NOMO-1 treated with dmso at 0.1 percent for 144 hours (cell line): ENCODE results near the gene ZDHHC14.
"Not testable (repeated sequence)": the region's sequence is repeated elsewhere in the genome, so short reads cannot be mapped to it uniquely, and the experiment has no call there.

Experiments used
- DNase-seq: peaks from one replicate; lab custom pipeline; 2025; ENCODE audit not compliant: unreplicated experiment; lab: John Stamatoyannopoulos, UW

ZDHHC14 gene

DNA sequence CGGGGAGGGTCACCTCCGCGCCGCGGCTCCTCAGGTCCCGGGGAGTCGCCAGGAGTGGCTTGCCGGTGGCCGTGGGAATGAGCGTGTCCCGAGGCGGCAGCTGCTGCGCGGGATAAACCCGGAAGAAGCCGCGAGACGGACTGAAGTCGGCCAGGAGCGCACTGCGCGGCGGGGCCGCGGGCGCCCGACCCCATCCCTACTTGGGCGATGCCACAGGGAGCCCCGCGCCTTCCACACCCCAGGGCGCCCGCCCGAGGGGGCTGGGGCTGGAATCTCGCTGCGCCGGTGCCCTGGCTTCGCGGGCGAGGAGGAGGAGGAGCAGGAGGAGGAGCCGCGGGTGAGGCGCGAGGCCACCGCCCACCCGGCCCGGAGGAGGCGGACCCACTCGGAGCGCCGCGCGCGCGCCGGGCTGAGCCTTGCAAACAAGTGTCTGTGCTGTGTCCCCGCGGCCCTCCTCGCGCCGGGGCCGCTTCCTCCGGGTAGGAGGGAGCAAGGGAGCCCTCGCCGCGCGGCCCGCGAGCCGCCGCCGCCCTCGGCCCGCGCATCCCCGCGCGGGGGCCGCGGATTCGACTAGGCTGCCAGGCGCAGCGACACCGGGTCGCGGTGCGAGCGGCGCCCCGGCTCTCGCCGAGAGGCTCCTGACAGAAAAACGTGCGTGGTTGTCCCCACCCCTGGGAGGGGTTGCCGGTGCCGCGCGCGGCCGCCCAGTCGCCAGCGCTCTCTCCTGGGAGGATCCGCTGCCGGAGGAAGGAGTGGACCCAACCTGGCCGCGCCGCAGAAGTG is at the start of gene ZDHHC14:
Gene ZDHHC14, plus strand, starts transcription at position 412 of the 783 bp plus-strand sequence.
- DNase-seq = peak; percentile 67

DNA sequence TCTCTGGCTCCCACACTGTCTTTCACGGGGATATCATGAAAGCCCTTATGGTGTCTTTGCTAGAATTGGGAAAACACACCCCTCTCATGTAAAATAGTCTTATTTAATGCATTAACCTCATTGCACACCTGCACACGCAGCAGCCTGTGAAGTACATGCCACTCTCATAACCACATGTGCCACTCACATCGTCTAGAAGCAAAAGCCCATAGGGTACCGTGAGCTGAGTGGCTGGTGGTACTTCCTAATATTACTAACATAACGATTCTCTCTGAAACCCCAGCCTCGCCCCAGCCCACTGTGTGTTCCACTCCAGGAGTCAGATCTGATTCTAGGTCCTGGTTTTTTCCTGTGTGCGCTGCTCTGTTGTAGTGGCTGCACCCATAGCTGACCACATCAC is 48.2 kb upstream of the ZDHHC14 start:
- no peak for DNase-seq

DNA sequence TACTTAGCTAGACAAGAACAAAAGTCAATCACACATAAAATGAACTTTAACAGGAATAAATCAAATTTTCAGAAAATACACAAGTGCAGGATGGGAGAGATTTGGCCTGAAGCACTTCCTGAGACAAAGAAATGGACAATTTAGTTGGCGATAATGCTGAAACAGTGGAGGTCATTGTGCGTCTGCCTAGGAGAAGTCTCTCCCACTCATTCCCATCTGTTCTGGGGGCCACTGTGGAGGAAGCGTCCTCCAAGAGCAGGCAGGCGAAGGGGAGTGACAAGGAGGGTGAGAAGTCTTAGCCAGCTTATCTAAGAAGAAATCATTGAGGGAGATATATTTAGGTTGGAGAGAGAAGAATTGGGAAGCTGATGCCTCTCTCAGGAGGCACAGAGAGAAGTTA is 47.5 kb upstream of the ZDHHC14 start:
- no peak for DNase-seq

DNA sequence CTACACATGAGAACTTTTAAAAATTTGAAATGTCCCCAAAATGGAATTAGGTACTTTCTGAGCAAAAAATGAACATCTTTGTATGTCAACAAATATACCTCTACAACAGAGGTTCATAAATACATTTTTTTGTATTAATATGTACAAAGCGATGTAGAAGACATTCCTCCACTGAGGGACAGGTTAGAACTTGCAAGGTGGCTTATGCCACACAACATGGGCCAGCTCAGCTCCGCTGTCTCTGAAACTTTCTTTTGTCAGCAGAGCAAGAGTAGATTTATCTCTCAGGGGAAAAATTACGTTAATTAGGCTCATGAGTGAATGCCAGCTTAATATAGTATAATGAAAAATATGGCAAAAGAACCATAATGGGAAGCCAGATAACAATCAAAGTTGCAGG is 47.0 kb upstream of the ZDHHC14 start:
- no peak for DNase-seq

DNA sequence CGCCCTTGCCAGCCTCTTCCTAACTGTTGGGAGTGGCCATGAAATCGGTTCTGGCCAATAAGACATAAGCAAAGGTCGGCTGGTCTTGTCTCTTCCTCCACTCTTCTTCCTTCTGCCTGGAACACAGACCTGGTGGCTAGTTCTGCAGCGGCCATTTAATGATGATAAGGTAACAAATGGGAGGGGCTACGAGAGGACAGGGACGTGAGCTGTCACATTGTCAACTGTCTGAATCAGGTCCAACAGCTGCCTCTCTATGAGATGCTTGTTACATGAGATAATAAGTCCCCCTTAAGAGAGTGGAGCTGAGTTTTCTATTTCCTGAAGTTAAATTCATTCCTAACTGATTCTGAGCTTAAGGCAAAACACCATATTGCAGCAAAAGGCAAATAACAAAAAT is 45.2 kb upstream of the ZDHHC14 start:
- no peak for DNase-seq

DNA sequence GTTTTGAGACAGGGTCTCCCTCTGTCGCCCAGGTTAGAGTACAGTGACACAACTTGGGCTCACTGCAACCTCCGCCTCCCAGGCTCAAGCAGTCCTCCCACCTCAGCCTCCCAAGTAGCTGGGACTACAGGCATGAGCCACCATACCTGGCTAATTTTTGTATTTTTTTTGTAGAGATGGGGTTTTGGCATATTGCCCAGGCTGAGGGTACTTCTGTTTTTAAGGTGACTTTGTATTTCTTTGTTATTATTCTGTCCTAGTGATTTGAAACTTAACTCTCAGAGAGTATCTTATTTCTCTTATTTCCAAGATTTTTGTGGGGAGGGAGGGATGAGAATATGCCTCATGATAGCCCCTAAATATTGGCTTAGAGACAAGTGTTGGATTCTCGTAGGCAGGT is 43.7 kb upstream of the ZDHHC14 start:
- not testable (repeated sequence) for DNase-seq

DNA sequence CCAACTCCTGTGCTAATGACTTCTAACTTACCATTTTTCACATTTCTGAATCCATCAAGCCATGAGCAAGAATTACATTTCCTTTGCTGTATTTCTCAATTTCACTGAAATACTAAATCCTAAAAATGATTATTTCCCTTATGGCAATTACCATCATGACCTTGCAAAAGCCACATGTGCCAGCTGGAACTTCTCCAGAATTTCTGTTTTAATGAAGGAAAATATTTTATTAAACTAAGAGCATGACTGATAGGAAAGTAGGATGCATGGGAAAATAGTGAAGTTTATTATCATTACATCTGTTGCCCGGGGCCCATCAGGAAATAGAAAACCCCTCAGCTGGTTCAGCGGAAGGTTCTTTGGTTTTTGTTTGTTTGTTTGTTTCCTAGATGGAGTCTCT is 43.2 kb upstream of the ZDHHC14 start:
- DNase-seq = no peak

DNA sequence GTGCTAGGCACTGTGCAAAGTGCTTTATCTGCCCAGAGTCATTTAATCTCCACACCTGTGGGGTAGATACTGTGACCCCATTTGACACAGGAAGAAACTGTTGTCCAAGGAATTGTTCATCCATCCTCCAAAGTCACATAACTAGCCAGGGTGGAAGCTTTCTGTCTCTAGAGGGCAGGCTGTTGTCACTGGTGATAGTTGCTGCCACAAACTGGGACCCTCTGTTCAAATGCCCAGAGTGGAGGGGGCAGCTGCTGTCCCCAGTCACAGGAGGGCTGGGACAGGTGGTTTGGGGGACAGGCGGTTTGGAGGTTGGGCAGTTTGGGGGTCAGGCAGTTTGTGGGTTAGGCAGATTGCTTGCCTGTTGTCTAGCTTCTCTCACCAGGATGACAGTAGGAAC is 41.6 kb upstream of the ZDHHC14 start:
- no peak for DNase-seq

DNA sequence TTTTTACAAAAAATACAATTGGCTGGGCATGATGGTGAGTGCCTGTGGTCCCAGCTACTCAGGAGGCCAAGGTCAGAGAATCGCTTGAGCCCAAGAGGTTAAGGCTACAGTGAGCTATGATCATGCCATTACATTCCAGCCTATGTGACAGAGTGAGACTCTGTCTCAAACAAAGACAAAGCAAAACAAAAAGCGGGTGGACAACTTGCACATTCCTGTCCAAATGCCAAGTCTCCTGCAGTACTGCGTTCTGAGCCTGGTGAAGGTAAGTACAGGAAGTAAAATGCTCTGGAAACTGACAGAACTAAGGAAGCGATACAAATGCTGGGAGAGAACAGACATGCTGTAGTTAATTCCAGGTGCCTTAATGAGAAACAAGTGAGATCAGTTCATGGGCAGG is 37.3 kb upstream of the ZDHHC14 start:
- no peak for DNase-seq

DNA sequence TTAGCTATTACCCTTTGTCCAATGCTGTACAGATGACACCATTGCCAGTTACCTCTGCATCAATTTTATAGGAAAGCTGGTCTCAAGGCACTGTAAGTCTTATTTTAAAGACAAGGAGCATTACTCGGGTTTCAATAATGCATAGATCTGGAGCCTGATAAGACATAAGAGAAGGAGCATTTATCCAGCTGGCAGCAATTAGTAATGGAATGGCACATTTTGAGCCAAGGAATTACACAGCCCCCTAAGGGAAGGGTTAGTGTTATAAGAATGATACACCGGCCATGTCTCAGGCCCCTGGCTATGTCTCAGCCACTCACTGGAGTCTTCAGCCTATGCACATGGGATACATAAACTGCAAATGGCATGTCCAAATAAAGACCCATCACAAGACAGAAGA is 34.6 kb upstream of the ZDHHC14 start:
- no peak for DNase-seq

DNA sequence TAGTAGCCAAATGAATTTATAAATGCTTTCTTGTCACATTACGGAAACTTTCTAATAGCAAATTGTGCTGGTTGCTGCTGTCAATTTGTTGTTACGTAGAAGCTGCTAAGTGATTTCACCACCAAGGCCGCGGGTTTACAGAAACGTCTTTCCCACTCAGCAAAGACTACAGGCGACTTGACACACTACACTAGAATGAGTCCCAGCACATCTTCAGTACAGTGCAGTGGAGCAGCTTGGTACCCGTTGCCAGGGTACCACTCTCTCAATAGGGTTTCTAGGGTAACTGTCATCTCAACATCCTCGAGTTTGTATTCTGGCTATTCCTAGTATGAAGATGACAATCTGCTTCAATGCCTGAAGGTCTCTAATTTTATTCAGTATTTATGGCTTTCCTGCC is 22.7 kb upstream of the ZDHHC14 start:
- DNase-seq = no peak

DNA sequence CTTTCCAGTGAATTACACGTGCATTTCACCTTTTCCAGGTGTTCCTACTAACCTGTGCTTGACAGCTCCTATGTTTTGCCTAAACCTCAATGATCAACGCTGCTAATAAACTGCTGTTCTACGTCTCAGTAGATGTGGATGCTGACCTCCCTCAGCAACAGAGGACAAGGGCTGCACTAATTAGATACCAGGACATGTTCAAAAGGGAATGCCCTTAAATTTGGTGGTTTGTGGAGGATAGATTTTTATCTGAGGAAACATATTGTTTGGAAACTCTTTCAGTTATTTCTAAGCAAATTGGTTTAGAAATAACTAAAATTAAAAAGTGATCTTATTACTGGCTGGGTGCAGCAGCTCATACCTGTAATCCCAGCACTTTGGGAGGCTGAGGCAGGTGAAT is 19.1 kb upstream of the ZDHHC14 start:
- no peak for DNase-seq

DNA sequence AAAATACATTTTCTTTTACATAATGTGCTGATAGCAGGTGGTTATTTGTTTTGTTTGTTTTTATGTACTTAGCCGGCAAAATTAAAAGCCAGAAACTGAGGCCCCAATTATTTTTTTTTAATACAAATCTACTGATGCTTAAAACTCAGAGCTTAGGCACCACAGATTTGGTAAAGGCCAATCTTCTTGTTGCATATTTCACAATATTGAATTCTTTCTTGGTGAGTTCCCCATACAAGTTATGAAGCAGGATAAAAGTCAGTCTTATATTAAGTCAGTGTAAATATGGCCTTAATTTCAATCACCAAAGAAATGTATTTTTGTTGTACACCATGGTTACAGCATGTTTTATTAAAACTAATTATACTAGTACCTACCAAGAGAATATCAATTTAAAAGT is 16.3 kb upstream of the ZDHHC14 start:
- DNase-seq = no peak

DNA sequence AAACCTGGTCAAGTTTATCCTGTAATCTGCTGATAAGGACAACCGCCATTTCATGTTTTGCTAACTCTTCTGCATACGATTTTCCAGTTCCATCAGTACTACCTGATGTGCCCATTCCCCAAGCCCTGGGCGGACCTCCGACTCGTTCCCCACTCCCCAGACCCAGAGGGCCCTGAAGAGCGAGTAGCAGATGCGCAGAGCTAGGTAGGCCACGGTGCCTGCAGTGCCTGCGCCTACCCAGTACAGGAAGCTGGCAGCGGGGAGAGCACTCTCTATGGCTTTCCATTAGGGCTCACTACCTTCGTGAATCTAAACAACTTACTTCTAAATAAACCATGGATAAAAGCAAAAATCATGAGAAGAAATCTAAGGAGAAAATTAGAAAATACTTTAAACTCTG is 14.3 kb upstream of the ZDHHC14 start:
- DNase-seq = no peak

DNA sequence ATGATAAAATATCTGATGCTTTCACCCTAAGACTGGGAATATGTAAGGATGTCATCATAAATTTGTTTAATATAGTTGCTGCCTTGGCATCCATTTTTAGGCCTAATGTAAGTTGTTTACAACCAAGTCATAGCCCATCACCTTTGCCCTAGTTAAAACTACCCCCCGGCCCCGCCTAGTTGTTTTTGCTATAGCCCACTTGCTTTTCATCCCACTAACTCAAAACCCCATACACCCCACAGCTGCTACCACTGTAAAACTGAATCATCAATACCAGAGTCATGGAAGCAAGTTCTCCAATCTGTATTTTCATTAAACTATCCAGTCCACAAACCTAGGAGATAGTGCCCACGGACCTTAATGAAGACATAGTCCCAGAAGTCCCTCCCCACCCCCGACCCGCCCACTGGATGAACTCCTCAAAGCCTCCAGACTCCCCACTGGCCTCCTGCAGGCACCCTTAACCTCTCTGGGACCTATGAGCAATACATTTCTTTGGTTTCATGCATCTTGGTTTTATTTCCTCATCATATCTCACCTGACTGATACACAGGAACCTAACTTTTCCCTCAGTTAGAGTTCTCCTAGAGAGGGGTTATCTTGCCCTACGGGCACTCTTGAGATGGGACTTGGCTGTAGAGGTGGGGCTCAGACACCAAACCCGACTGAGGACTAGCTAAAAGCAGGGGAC is 12.5 kb upstream of the ZDHHC14 start:
- DNase-seq = no peak

DNA sequence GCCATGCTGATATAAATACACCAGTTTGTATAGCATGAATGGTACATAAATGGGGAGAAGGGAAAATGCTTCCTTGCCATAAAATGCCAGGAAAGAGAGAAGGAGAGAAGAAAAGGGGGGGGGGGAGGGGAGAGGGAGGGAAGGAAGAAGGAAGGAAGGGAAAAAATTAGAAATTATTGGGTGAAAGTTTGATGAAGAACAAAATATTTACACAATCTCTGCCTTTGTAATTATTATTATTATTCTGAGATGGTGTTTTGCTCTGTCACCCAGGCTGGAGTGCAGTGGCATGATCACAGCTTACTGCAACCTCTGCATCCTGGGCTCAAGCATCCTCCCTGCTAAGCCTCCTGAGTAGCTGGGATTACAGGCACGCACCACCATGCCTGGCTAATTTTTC is 10.2 kb upstream of the ZDHHC14 start:
- no peak for DNase-seq

DNA sequence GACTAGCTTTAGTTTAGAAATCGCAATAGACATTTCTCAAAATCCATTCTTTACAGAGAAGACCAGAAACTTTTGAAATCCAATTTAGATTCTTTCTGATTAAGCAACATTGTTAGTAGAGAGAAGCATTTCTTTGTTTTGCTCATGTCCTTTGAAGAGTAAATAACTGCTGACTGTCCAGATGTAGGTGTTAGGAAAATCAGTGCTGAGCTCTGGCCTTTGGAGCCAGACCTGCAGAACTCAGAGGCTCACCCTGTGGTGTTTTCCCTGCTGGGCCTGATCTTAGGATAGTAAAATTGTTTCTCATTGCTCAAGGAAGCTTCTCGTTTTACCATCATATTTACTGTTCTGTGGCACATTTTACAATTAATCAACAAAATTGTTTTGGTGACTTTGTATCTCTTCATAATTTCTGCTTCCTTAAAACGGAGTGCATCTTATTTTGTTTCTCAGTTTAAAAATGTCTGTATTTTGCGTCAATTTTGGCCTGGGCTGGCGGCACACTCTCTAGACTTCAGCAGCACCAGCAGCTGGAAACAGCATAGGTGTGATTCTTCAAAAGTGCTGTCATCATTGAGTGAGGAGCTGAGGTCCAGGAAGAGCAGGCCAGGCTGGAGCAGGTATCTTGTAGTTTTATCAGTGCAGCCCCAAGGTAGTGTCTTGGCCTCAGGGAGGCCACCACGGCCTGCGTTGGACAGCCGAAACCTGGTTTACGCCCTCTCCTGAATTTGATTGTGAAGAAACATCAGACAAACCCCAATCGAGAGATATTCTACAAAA is 8.3 kb upstream of the ZDHHC14 start:
- DNase-seq = no peak

DNA sequence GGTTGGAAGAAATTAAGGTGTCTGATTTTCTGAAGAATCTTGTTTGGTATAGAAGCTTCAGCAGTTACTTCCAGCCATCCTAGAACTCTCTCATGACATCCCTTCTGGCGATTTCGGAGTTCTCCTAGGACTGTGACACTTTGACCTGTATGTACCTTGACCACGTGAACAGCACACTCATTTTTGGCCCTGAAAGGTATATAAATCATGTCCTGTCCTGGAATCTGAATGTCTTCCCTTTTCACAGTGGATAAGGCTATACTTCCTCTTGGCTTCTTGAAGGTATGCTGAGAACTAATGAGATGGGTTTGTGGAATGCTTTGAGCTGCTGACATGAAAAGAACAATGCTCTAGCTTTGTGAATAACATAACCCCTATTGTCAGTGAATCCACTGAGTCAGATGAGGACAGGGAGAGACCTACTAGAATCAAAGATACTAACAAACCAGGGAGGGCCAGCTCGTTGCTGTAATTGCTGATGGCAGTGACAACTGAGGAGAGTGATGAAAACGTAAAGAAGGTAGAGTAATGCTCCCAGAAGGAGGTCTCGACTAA is 6.0 kb upstream of the ZDHHC14 start:
- no peak for DNase-seq

DNA sequence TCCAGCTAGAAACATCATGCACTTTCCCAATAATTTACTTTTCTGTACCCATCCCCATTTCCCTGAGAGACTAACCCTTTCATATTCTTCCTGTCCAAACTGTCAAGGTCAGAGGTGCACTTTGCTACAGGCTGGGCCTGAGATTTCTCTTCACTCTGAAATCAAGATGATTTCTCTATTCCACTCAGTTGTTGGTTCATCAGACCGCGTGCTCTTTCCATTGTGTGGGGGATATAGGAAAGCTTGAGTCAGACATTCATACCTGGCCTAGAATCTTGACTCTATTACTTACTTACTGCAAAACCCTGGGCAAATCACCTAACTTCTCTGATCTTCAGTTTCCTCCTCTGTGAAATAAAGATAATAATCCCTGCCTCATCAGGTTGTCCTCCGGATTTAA is 4.7 kb upstream of the ZDHHC14 start:
- DNase-seq = no peak

DNA sequence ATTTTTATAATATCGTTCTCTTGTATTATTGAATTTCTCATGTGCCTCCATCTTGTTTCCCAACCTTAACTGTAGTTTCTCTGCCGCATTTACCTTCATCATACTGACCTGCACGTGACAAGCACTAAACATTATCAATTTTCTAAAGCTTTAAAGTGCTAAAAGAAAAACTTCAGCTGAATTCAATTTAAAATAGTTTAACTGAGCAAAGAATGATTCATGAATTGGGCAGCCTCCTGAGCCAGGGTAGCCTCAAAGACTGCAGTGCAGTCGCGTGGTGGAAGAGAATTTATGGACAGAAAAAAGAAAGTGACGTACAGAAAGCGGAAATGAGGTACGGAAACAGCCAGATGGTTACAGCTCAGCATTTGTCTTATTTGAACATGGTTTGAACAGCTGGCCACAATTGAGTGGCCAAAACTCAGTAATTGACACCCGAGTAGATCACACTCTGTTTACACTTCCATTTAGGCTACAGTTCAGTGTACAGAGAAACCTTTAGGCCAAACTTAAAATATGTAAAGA is 4.2 kb upstream of the ZDHHC14 start:
- DNase-seq = peak; percentile 10

DNA sequence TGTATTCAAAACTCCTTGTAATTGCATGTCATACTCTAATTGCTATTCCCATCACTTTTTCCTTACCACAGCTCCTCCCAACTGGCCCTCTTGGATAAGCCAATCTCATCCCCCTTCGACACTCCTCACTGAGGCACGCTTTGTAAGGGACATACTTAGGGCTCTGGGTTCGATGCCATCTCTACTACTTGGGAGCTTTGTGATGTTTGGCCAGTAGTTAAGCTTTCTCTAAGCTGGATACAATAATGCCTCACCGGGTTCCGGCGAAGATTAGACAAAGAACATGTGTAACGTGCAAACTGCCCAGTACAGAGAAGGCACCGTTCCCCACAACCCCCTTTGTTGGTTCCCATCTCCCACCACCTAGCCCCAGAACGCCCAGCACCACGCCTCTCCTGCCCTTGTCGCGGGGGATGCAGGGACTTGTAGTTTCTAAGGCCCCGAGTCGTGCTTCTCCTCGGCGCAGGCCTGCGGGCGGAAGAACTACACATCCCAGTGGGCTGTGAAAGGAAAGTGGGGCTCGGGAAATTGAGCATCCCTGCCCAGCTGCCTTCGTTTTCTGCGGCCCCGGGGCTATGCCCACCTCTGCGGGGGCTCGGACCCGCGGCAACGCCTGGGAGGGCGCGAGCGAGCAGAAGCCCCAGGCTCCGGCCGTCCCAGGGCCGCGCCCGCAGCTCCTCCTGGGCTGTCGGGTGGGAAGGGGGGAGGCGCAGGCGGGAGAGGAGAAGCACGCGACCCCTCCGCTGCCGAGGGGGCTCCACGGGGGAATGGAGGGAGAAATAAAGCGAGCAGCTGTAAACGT is 1.1 kb upstream of the ZDHHC14 start:
- DNase-seq = peak; percentile 85
